Amniotic epithelial cell (primary cell): ENCODE measurements around the gene CHTF8.
A peak's percentile ranks its signal among the peaks of the same experiment; 100 is the strongest.

Experiments used
- DNase-seq: peaks from one replicate; pipeline ENCODE4 v3.0.0-alpha.2; 2010; ENCODE audit warnings: low read depth

The CHTF8 gene

DNA sequence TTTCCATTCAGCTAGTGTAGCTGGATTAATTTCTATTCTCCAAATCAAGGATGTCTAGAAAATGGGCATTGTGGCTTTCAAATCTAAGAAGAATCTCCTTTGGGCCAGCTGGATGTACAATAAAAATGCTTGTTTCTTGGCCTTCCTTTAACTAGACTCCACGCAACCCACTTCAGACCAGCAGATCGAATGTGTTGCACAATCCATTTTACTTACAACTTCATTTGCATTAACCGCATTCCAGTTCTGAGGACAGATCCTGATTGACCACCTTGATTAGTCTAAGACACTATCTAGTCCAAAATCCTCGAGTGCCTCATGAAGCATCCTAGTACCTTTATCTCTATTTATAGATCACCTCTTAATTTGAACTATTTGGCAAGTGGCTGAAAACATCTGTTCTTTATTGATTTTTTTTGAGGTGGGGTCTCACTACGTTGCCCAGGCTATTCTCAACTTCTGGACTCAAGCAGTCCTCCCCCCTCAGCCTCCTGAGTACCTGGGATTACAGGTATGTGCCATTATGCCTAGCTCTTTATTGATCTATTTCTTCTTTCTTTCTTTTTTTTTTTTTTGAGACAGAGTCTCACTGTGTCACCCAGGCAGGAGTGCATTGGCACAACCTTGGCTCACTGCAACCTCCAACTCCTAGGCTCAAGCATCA, 47.2 kb downstream of the CHTF8 start:
- no peak for DNase-seq

DNA sequence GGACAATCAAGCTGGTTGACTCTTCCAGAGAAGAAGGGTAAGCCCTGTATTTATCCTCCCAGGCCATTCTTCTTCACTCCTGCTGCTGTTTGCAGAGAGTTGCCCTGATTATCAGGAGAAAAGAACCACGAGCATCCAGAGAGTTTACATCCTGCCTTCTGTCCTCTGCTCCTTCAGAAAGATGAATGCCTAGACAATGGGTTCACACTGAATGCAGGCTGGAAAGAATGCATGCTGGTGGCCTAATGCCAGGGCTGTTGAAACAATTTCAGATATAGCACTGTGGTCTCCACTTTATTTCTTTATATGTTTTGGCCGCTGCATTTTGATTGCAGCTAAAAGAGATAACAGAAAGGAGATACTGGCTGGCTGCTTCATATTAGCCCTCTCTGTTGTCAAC, 48.1 kb downstream of the CHTF8 start:
- DNase-seq: peak; percentile 68

DNA sequence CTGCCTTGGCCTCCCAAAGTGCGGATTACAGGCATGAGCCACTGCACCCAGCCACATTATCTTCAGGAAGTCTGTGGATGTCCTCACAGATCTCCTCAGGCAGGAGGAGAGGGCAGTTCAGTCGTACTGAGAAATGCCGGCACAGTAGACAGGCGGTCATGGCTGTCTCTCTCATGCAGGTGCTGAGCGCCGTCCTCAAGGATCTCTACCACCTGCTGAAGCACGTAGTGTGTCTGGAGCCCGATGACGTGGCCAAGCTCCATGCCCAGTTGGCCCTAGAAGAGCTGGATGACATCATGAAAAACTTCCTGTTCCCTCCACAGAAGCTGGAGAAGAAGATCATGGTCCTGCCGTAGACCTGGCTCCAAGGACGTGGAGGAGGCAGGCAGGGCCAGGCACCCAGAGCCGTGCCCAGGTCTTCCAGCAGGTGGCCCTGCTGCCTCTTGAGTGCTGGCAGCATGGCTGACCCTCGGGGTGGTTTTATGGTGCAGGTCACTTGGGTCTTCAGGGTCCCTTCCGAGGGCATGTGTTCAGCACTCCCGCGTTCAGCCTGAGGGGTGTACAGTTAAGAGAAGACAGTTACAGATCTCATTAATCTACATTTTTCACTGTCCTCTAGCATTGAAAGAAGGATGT, 49.0 kb downstream of the CHTF8 start:
- no peak for DNase-seq

DNA sequence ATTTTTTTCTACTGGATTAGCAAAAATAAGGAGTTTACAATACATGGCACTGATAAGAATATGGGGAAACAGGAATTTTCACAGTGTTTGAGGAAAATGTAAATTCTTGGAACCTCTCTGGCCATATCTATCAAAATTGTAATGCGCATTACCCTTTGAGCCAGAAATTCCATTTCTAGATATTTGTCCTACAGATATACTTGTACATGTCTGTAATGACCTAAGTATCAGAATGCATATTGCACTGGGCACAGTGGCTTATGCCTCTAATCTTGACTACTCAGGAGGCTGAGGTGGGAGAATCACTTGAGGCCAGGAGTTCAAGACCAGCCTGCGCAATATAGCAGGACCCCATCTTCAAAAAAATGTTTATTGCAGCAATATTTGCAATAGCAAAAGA, 52.7 kb downstream of the CHTF8 start:
- DNase-seq: no peak

DNA sequence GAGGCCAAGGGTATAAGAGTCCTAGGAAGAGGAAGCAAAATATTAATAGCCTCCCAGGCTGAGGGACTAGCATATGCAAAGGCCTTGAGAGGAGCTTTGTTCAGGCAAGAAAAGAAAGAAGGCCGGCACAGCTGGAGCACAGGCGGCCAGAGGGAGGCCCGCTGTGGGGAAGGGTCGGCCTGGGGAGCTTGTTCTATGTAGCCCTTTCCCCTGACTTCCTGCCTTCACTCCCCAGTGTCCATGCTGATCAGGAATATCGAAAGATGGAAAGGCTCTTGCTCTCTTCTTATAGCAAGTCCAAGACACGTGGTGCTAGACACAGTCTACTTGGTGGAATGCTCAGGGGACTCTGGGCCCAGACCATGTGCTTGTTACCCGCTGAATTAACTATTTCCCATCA, 54.3 kb downstream of the CHTF8 start:
- no peak for DNase-seq

DNA sequence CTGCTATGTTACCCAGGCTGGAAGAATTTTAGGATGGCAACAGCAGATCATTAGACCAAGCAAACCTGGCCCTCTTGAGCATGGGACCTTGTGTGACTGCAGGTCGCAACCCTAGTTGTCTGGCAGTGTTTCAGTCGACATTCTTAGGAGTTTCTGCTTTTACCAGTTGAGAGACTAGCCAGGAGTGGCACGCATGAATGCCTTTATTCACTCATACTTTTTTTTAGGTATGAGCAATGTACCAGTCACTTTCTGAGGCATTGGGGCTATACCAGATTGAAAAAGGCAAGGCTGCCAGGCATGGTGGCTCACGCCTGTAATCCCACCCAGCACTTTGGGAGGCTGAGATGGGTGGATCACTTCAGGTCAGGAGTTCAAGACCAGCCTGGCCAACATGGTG, 55.1 kb downstream of the CHTF8 start:
- DNase-seq: no peak

DNA sequence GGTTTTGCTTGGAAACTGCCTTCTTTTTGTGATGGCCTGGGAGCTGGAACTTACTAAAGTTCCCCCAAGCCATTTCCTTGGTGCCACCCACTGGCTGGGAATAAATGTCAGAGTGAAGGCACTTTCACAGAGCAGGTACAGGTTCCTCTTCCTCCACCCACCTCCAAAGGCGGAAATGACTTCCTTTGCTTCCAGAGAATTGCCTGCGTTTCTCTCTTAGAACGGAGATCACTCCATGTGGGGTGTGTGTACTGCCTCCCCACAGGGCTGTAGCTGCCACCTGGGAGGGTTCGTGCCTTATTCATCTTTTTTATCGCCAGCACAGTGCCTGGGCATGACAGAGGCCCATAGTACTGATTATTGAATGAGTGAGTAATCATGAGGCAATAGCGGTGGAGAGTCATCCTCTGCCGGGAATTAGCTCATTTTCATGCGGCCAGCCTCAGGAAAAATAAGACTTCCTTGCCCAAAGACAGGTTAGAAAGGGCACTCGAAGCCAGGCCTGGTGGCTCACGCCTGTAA, 59.1 kb downstream of the CHTF8 start:
- peak; percentile 91 for DNase-seq

DNA sequence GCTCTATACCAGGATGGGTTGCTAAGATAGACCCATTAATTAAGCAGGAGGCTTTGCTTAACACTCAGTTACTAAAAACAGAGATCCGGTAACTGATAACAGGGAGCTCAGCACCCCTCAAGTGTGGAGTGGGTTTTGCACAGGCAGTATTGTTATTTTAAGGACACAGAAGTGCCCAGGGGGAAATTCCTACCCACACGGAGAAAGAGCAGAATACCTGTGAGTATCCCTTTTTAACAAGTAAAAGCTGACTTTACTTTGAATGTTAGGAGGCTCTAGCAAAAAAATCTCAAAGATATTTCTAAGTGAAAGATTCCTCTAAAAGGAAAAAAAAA, 59.8 kb downstream of the CHTF8 start:
- DNase-seq: no peak

DNA sequence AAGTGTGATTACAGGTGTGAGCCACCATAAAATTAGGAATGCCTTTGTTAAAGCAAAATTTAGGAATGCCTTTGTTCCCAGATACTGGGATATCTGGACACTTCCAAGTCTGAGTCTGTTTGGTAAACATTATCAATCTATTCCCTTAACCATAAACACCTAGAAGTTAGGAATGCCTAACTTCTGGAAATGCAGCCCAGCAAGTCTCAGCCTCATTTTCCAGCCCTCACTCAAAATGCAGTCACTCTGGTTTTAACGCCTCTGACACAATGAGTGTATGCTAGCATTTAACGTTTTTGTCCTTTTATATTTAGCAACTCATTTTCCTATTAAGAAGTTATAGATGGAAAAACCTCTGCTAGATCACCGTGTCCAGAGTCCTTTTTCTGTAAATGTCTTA, 61.4 kb downstream of the CHTF8 start:
- no peak for DNase-seq

DNA sequence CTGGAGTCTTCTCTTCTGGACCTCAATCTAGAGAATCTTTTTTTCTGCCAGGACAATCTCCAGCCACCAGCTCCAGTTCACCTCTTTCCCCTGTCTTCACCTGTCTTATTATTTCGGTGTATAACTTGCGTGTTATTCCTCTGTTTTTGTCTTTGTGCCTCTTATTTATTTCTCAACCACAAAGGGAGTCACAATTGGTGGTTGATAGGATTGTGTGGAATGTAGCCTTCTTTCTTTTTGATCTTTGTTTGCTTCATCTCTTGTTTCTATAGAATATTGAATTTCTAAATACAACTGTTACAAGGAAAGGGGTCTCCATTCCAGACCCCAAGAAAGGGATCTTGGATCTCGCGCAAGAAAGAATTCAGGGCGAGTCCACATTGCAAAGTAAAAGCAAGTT, 62.9 kb downstream of the CHTF8 start:
- DNase-seq: no peak
